NCI-H446 treated with DMSO at 0.1 percent for 48 hours (cell line): ENCODE results near the gene RGS7.
"Not testable (repeated sequence)": the region's sequence is repeated elsewhere in the genome, so short reads cannot be mapped to it uniquely, and the experiment has no call there.

Source experiments
- DNase-seq: peaks from one replicate; lab custom pipeline; 2025; lab: John Stamatoyannopoulos, UW

The RGS7 gene

DNA sequence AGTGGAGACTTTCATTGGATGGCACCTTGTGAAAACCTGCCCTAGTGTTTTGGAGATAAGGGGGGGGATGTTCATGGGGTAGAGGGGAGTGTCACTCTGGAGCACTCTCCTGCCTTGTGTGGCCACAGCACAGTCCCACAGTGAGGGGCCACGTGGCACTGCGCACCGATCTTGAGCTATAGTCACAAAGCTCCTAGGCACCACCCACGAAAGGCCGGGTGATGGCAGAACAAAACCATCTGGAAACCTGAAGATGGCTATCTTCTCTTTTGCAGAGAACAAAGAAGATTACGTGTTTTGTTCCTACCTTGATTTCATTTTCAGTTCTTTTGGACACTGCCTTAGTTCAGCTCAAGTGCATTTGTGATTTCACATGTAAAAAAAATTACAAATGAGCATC, 220.6 kb downstream of the RGS7 start:
- no peak for DNase-seq

DNA sequence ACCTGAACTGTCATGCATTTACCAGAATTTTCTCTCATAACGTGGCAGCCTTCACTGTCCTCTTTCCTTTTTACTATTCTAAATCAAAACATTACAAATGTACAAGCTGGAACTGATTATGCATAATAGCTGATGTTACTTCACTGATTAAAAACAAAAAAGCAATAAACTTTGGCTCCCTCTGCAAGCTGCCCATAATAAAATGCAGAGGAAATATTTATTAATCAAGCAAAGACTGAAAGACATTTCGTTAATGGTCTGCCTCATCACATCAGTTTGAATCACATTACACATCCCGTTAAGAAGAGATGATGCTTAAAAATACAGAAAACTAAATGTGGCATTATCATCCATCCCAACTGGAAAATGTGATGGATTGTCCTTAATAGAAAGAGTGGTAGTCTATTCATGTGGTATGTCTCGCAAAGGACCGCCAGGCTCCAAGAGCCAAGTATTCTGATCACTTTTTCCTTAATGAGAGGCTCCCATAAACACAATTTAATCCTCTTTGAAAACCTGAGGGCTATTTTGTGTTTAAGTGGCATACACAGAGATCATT, 225.3 kb downstream of the RGS7 start:
- DNase-seq, result no peak

DNA sequence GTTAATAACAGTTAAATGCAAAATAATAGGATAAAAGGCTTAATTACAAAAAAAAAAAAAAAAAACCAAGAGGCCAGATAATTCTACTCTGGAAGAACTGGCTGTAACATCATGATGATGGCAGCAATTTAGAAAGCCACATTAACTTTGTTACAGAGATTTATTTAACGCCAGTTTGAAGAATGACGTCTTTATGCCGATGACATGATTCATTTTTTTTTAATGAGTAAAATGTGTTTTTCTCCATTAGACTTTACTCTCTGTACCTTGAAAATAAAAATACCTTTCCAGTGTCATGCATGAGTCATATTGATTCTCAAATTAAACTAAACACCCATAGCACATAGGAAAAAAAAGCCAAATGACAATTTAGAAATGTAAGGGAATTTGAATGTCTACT, 226.1 kb downstream of the RGS7 start:
- DNase-seq, result no peak

DNA sequence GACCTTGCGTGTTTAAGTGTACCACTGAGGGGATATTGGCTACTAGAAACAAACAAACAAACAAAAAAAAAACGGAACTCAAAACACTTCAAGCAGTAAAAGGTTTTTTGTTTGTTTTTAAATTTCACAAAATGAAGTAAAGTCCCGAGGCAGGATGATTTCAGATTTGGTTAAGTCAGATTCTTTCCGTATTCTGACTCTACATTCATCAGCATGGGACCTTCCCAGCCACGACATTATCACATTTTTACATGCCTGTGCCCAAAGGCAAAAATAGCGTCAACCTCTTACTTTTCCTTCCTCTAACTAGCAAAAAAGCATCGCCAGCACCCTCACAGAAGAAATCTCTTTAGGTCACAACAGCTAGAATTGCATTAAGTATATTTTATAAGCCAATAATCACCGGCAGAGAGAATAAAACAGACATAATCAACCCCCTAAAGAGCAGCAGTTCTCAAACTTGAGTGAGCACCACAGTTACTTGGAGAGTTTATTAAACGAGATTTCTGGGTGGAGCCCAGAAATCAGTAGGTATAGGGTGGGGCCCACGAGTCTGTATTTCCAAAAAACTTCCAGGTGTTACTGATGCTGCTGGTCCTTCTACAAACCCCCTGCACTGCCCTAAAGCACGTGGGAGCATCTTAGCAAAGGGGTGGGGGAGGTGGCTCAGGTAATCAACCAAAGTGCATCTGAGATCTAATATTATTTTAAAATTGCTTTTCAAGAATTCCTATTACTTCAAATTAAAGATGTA, 227.6 kb downstream of the RGS7 start:
- no peak for DNase-seq

DNA sequence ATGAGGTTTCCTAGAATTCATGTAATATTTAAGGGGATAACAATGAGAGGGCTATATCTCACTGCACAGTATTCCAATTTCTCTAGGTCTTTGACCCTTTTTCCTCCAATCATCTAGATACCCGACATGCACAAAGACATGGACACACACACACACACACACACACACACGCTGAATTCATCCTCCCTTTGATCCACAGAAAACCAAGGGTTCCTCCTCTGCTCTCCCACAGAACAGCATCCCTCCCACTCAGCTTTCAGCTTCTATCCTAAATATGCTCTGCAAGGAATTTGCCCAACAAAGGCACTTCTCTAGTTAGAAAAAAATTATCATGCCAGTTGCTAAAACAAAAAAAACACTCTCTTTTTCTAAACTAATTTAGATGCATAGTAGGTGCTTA, 231.7 kb downstream of the RGS7 start:
- no peak for DNase-seq

DNA sequence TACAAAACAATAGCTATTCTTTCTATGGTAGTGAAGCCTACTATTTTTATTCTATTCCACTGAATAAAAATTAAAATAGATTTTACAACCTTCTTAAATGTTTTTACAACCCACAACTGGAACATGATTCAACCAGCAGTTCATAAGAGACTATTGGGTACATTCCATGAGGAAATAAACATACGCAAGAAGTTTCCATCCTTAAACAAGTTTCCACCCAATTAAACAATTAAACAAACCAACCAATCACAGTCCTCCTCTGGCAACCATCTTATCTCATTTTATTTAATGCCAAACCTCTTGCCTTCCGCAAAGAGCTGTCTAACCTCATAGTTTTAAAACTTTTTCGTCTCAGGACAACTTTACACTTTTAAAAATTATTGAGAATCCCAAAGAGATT, 239.0 kb downstream of the RGS7 start:
- no peak for DNase-seq

DNA sequence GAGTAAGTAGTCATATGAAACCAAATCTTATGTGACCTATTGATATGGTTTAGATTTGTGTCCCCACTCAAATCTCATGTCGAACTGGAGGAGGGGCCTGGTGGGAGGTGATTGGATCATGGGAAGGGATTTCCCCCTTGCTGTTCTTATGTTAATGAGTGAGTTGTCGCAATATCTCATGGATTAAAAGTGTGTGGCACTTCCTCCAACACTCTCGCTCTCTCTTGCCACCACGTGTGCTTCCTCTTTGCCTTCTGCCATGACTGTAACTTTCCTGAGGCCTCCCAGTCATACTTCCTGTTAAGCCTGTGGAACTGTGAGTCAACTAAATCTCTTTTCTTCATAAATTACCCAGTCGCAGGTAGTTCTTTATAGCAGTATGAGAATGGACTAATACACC, 241.2 kb downstream of the RGS7 start:
- DNase-seq, result no peak

DNA sequence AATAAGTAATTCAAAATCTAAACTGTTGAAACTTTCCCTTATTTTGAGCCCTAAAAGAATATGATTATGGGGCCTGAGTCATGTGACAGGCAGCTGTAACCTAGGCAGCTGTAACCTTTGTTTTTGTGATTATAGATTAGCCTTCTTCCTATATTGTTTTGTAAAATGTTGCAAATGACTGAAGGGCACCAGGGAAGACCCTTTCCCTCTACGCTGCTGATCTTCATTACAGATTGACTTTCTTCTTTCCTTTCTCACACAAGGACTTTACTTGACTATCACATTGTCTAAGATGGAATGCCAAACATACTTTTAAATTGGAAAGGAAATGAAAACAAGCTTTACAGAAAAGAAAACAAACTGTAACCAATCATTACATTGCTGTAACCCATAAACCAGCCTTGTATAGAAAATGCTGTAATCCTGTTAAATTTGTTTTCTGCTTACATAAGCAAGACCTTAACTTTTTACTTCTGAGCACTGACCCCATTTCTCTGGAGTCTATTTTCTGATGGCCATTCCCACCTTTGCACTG, 242.2 kb downstream of the RGS7 start:
- DNase-seq, result no peak

DNA sequence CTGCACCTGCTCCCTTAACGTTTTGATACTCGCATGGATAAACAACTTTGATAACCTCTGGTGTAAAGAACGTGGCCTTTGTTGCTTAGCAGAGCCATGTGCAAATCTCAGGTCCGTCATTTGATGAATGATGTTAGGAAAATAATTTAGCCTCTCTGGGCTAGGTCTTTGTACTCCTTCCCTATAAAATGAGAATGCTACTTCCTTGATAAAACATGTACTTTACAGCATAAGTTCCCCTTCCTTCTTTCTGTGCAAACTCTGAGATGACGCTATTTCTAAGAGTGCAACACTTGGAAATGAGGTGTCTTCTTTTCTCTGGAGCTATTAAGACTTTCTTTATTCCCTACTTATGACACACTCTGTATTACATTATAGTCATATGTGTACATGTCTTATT, 243.4 kb downstream of the RGS7 start:
- no peak for DNase-seq

DNA sequence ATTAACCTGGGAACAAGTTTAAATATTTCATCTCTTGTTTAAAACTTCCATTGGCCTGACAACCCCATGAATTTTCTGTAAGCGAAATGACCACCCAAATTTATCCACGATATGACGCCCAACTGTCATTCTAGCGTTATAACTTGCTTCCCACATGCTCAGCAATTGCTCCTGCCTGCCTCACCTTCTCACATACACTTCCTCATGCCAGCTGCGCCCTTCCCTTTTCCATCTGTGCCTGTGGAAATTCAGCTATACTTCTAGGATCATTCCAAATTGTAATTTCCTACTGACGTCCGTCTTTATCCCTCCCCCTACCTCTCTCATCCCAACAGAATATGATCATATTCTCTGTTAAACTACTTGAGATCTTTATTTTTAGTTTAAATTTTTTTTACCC, 248.0 kb downstream of the RGS7 start:
- DNase-seq, result no peak

DNA sequence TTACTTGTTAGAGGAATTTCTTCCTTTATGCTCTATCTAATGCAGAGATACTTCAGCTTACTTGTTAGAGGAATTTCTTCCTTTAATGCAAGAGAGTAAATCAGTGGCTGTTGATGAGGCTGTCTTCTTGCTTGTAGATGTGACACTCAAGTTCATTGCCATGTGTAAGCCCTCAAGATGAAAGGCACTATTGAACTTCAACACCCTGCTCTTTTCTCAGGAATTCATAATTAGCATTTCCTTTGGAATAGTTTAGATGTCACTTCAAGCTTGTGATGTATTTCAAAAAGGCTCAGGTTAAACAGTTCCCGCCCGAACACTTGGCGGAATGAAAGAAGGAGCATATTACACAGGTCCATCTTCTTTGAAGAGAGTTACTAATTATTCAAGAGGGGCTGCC, 251.9 kb downstream of the RGS7 start:
- DNase-seq, result no peak

DNA sequence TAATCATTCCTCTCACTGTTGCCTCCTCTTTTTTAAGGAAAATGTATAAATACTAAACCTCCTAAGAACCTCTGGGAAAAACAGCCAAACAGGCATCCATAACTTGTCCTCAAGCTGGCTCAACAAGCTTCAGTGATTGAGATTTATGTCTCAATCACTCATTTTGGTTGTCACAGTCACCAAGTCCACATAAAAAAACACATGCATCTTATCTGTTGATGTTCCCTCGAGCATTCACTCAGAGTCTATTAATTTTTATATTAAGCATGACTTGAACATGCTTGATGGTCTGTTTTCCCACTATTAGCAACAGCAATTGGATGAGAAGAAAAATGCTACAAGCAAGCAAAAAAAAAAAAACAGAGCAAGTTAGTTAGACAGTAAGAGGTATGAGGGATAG, 254.3 kb downstream of the RGS7 start:
- no peak for DNase-seq

DNA sequence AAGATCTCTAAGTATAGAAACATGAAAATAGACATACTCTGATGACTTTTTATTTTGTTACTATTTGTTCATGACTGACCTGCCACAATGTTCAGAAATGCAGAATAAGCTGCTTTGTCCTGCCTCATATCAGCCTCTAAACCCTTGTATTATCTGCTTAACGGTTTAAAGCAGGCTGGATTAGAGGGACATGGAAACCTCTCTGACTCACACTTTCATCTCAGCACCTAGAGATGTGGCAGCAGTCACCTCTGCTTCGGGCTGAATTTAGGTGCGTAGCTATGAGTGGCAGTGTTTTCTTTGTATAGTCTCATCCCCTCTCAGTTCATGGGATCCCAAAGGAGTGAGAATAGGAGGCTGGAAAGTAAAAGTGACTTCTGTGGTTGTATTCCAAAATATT, 255.4 kb downstream of the RGS7 start:
- no peak for DNase-seq

DNA sequence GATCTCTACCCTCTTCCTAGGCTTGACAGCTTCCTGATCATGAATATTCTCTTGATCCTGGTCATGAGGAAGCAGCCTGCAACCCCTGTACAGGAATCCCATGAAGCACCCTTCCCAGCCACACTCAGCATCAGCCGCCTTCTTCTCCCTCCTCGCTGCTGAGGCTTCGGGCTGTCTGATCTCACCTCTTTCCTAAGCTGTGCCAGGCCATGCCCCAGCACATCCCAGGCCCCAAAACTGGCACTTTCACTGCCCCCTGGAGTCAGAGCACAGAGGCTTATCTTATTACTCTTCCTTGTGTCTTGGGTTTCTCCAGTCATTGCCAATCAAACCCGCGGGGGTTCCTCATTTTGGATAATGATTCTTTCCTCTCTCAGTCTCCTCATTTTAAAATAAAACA, 259.5 kb downstream of the RGS7 start:
- no peak for DNase-seq

DNA sequence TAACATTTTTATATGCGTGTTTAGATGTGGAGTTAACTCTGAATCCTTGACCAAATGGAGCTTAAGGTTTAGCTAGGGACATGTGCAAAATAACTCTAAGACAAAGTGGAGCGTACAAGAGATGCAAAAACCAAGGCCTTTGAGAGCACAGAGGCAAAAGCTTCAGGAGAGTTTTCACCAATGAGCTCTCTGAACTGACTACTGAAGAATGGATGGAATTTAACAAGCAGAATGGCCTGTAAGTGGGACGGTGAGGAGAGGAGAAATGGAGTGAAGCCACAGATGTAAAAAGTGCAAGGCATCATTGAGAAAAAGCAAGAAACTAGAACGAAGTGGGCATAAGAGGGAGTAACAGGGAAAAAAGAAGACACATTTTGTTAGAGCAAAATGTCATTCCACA, 260.0 kb downstream of the RGS7 start:
- no peak for DNase-seq

DNA sequence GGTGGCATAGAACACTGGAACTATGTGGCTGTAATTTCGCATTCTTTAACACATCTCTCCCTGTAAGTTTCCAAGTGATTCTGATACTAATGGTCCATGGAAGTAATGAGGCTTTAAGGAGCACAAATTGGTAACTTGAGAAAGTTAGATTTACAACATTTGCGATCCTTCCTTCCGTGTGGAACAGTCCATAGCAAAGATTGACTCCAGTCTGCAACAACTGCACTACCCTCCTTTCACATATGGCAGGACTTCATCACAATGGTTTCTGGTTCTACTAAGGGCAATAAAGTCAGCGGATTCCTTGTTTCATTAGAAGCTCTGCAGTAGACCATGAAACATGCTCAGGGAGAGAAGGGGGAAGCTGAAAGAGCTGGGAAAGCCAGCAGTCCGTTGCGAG, 261.2 kb downstream of the RGS7 start:
- no peak for DNase-seq

DNA sequence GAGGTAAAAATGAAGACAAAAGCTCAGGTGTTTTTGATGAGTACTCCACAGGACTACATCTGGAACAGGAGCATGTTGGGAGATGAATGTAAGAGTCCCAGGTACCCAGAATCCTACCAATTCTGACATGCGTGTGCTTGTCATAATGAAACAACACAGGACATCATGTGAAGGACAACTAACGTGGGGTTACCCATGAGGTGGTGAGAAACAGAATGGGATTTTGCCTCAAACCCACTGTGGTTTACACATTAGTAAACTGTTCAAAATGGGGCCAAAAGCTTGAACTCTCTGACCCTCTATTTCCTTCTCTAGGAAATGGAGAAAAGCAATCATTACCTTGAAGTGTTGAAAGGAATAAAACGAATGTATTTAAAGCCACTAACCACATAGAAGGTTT, 266.2 kb downstream of the RGS7 start:
- no peak for DNase-seq

DNA sequence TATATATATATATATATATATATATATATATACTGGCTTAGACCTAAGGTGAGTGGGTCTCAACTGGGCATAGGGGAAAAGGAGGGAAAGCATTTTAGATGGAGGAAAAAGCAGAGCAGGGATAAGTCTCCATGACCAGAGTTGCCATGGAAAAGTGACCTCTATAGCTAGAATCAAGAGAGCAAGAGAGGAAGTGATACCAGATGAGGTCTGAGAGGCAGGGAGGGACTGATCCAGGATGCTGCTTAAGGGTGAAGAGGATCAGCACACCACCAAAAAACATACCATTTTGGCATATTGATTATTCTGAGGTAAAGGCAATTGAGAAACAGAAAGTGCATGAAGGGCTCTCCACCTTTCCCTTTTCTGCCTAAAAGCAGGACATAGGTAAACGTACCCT, 267.9 kb downstream of the RGS7 start:
- not testable (repeated sequence) for DNase-seq

DNA sequence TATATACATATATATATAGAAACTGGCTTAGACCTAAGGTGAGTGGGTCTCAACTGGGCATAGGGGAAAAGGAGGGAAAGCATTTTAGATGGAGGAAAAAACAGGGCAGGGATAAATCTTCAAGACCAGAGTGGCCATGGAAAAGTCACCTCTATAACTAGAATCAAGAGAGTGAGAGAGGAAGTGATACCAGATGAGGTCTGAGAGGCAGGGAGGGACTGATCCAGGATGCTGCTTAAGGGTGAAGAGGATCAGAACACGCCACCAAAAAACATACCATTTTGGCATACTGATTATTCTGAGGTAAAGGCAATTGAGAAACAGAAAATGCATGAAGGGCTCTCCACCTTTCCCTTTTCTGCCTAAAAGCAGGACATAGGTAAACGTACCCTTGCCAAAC, 268.9 kb downstream of the RGS7 start:
- not testable (repeated sequence) for DNase-seq

DNA sequence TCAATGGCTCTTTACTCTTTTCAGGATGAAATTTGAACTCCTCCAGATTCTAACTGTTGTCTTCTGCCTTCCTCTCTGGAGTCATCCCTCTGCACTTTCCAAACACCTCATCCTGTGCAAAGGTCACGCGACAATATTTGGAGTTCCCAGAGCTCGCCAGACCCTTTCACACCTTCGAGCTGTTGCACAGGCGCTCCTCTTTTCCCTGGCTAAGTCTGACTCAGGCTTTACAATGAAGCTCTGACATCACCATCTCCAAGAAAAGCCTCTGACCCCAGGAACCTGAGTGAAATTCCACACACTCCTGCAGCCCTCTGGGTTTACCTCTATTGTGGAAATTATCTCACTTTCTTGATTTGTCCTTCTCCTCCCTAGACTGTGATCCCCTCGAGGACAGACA, 270.3 kb downstream of the RGS7 start:
- DNase-seq, result no peak

DNA sequence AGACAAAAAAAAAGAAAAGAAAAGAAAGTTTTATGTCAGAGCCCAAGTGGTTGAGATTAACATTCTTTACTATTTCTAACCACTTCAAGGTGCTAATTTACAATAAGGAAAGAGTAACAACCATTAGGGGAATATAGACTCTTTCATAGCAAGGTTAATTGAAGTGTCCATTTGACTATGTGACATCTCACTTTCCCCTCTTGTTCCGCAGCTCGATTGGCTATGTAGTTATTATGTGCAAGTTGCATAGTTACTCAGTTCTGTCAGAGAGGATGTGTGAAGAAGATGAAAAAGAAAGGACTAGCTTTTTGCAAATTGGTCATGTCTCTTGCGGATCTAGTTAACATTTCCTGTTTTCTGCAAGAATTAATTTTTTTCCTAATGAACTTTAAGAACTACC, 273.7 kb downstream of the RGS7 start:
- no peak for DNase-seq

DNA sequence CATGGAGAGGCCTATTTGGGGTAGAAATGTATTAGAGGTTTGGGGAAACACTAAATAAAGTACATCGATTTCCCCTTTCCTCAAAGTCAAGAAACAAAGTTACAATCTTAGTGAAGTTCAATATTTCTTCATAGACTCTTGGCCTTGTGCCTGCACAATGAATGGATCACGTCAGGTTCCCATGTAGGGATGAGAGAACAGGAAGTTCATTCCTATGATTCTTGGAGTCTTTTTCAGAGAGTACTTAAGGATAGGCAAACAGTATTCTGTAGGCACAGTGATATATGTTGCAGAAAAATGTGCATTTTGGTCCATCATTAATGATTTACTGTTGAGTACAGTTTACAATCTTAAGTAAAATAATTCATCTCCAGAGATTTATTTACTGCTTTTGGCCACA, 275.5 kb downstream of the RGS7 start:
- DNase-seq, result no peak

DNA sequence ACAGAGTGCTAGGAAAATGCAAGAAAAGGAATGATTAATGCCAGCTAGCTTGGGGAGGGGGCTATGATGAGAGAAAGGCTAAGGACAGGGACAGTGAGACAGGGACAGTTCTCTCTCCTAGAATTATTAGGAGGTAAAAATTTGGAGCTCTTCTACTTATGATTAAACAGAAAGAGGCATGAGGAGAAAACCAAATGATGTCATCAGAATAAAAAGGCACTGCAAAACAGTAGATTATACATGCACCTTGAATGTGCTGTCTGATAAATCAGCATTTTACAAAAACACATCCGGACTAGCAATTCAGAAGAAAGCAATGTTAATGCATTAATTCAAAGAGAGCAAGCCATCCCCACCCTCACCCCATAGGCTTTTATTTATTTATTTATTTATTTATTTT, 277.5 kb downstream of the RGS7 start:
- DNase-seq, result no peak

DNA sequence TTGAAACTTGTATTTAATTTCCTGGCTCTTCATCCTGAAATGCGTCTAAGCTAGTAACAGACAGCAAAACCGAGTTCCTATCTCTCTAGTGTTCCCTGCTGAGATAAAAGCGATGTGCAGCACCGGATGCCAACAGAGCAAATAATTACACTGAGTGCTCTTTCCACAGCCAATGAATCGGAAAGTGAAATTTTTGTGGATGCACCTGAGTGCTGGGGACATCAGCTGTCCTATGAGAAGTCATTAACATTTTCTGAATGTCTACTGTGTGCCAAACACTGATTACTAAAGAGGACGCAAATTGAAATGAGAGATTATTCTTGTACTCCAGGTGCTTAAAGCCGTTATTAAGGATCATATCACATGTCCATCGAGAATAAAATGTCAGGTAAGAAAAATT, 278.0 kb downstream of the RGS7 start:
- no peak for DNase-seq
